Endodermal cell (in vitro differentiated cells): Measurements from ENCODE around the gene DTNB. TPM values are rescaled to one million over a fixed set of nuclear protein-coding genes. Genes with fewer than 3 reads are reported as not detected.

Source experiments
- DNase-seq: peaks from one replicate; pipeline ENCODE4 v3.0.0-alpha.2; 2017
- H3K27ac ChIP-seq: 2 replicates; pipeline ENCODE4 v1.5.1; 2013; ENCODE audit warnings: mild to moderate bottlenecking, low read depth, low read length, moderate library complexity
- H3K27me3 ChIP-seq: 2 replicates; pipeline ENCODE4 v1.6.1; 2013; ENCODE audit warnings: mild to moderate bottlenecking, low read length, moderate library complexity; ENCODE audit not compliant: insufficient read depth, control insufficient read depth, poor library complexity, severe bottlenecking
- H3K36me3 ChIP-seq: 2 replicates; pipeline ENCODE4 v1.7.0; 2013; ENCODE audit warnings: mild to moderate bottlenecking, low read length, moderate library complexity; ENCODE audit not compliant: control insufficient read depth, insufficient read depth
- H3K4me1 ChIP-seq: one replicate; pipeline ENCODE4 v1.7.0; 2013; ENCODE audit warnings: low read length; ENCODE audit not compliant: control insufficient read depth, insufficient read depth
- H3K4me3 ChIP-seq: 2 replicates; pipeline ENCODE4 v1.5.1; 2013; ENCODE audit warnings: mild to moderate bottlenecking, low read length, moderate library complexity
- H3K9ac ChIP-seq: 2 replicates; pipeline ENCODE4 v1.6.1; 2013; ENCODE audit warnings: mild to moderate bottlenecking, low read length, moderate library complexity; ENCODE audit not compliant: poor library complexity, severe bottlenecking; ENCODE audit errors: extremely low read depth
- H3K9me3 ChIP-seq: 2 replicates; pipeline ENCODE4 v1.6.1; 2013; ENCODE audit warnings: mild to moderate bottlenecking, low read length, moderate library complexity; ENCODE audit not compliant: control insufficient read depth
- H3K27ac Mint-ChIP-seq: 2 replicates; pipeline ENCODE4 v1.8.0; 2020; ENCODE audit warnings: mixed read lengths
- H3K27me3 Mint-ChIP-seq: 2 replicates; pipeline ENCODE4 v1.8.0; 2021; ENCODE audit warnings: mild to moderate bottlenecking, mixed read lengths; ENCODE audit not compliant: insufficient read depth
- H3K36me3 Mint-ChIP-seq: 2 replicates; pipeline ENCODE4 v1.8.0; 2020; ENCODE audit warnings: low read depth, mixed read lengths
- H3K4me1 Mint-ChIP-seq: 2 replicates; pipeline ENCODE4 v1.8.0; 2020; ENCODE audit warnings: mixed read lengths
- H3K4me3 Mint-ChIP-seq: 2 replicates; pipeline ENCODE4 v1.8.0; 2020; ENCODE audit warnings: mild to moderate bottlenecking, moderate library complexity, mixed read lengths
- H3K9me3 Mint-ChIP-seq: 2 replicates; pipeline ENCODE4 v1.8.0; 2020; ENCODE audit warnings: mild to moderate bottlenecking, mixed read lengths
- CTCF ChIP-seq: fragments of 200-600 bp; sonication (generic); conservative IDR thresholded peaks from 2 replicates; pipeline ENCODE4 v1.5.0; 2021; ENCODE audit warnings: antibody characterized with exemption, mild to moderate bottlenecking
- WGBS, 2 experiments: methylation state at CpG; one replicate each; pipeline versions ENCODE4 v1.1.5 to v1.1.7; 2013; ENCODE audit warnings: missing lambda C conversion rate in 2 of 2, mixed read lengths in 1 of 2; ENCODE audit not compliant: insufficient coverage in 1 of 2, insufficient read length in 1 of 2; 5-methylcytosine and 5-hydroxymethylcytosine counted together
- total RNA-seq, 2 donors: library from RNA; stranded (reverse); fragmentation: NEBNext Ultra II Directional in 1 of 2; extraction: Animal tissue kit (Norgen Biotek cat#: 25700) in 1 of 2; gene quantifications; 2 replicates in 1 of 2; 3 replicates in 1 of 2; pipeline ENCODE4 v1.2.1, GENCODE V29; 2021

The DTNB gene
- total RNA-seq, 2 donors from 2014 or later, result 38.8 to 48.7 TPM

GRCh38 chr2:25389161-25389560, 284.2 kb downstream of the DTNB start:
- H3K27me3 ChIP-seq, result no peaks in the 10 kb centered on the region
- no peak for DNase-seq
- 90 to 97% methylated on average over 2 to 9 of the region's 9 CpGs for WGBS, 2 experiments
- Mint-ChIP-seq H3K4me3 (no peak overlapping the region), H3K36me3 (peaks cover 20% of the 10 kb centered on the region), H3K27me3 (no peaks in the 10 kb centered on the region), H3K27ac (no peak overlapping the region), H3K4me1 (peaks cover 21% of the 10 kb centered on the region), H3K9me3 (no peaks in the 10 kb centered on the region)
- H3K4me3 ChIP-seq, result no peak overlapping the region
- H3K36me3 ChIP-seq, result no peaks in the 10 kb centered on the region
- H3K9me3 ChIP-seq, result no peaks in the 10 kb centered on the region
- H3K9ac ChIP-seq, result no peak overlapping the region
- H3K27ac ChIP-seq, result no peak overlapping the region
- no peak for TF ChIP-seq CTCF
- no peaks in the 10 kb centered on the region for H3K4me1 ChIP-seq

GRCh38 chr2:25388491-25388890, 284.9 kb downstream of the DTNB start:
- no peaks in the 10 kb centered on the region for H3K27me3 ChIP-seq
- no peak overlapping the region for H3K27ac ChIP-seq
- WGBS, 2 experiments, result 92 to 97% methylated on average over 3 to 6 of the region's 6 CpGs
- Mint-ChIP-seq H3K4me3 (no peak overlapping the region), H3K9me3 (no peaks in the 10 kb centered on the region), H3K27ac (no peak overlapping the region), H3K27me3 (no peaks in the 10 kb centered on the region), H3K4me1 (peaks cover 21% of the 10 kb centered on the region), H3K36me3 (peaks cover 20% of the 10 kb centered on the region)
- no peak for TF ChIP-seq CTCF
- DNase-seq, result no peak
- H3K36me3 ChIP-seq, result no peaks in the 10 kb centered on the region
- H3K4me3 ChIP-seq, result no peak overlapping the region
- H3K9me3 ChIP-seq, result no peaks in the 10 kb centered on the region
- no peaks in the 10 kb centered on the region for H3K4me1 ChIP-seq
- no peak overlapping the region for H3K9ac ChIP-seq

GRCh38 chr2:25387876-25388449, 285.4 kb downstream of the DTNB start:
- no peak for TF ChIP-seq CTCF
- Histone ChIP-seq H3K4me3 (no peak overlapping the region), H3K9ac (no peak overlapping the region), H3K27ac (no peak overlapping the region), H3K36me3 (no peaks in the 10 kb centered on the region), H3K4me1 (no peaks in the 10 kb centered on the region), H3K9me3 (no peaks in the 10 kb centered on the region), H3K27me3 (no peaks in the 10 kb centered on the region)
- H3K4me3 Mint-ChIP-seq, result no peak overlapping the region
- no peaks in the 10 kb centered on the region for H3K9me3 Mint-ChIP-seq
- peaks cover 20% of the 10 kb centered on the region for H3K36me3 Mint-ChIP-seq
- peak overlapping the region; percentile 16 for H3K27ac Mint-ChIP-seq
- H3K27me3 Mint-ChIP-seq, result no peaks in the 10 kb centered on the region
- 93% methylated on average over 12 to 17 of the region's 17 CpGs for WGBS, 2 experiments
- peaks cover 21% of the 10 kb centered on the region for H3K4me1 Mint-ChIP-seq
- DNase-seq, result peak; percentile 35
